ENCODE results near the gene FLT3LG. TPM values are rescaled to one million over a fixed set of nuclear protein-coding genes. Genes with fewer than 3 reads are reported as not detected.

The FLT3LG gene
- total RNA-seq, 1 donor from 2014 or later = 57.6 TPM

- intact Hi-C loops (cut with micrococcal nuclease) = no loop called here
- Mint-ChIP-seq H3K4me3 (no peak overlapping the region), H3K27me3 (peaks cover 88% of the 10 kb centered on the region), H3K27ac (no peak overlapping the region), H3K36me3 (ENCODE audit: low read depth) (no peaks in the 10 kb centered on the region), H3K4me1 (peaks cover 26% of the 10 kb centered on the region), H3K9me3 (no peaks in the 10 kb centered on the region)
- no peak for DNase-seq
Measured at GRCh38 chr19:49434907-49435583, 39.0 kb upstream of the FLT3LG start.

- Mint-ChIP-seq H3K4me1 (peaks cover 27% of the 10 kb centered on the region), H3K9me3 (no peaks in the 10 kb centered on the region), H3K36me3 (ENCODE audit: low read depth) (no peaks in the 10 kb centered on the region), H3K27ac (no peak overlapping the region), H3K27me3 (peaks cover 89% of the 10 kb centered on the region), H3K4me3 (no peak overlapping the region)
- DNase-seq = no peak
- intact Hi-C loops (cut with micrococcal nuclease) = no loop called here
Measured at GRCh38 chr19:49435670-49436069, 38.3 kb upstream of the FLT3LG start.

GRCh38 chr19:49436381-49437017 is 37.5 kb upstream of the FLT3LG start:
- Mint-ChIP-seq H3K9me3 (no peaks in the 10 kb centered on the region), H3K27me3 (peaks cover 89% of the 10 kb centered on the region), H3K4me1 (peaks cover 26% of the 10 kb centered on the region), H3K4me3 (peak overlapping the region; percentile 8), H3K36me3 (ENCODE audit: low read depth) (no peaks in the 10 kb centered on the region), H3K27ac (peak overlapping the region; percentile 35)
- peak; percentile 88 for DNase-seq
- intact Hi-C loops (cut with micrococcal nuclease) = no loop called here

GRCh38 chr19:49437231-49437630 is 36.8 kb upstream of the FLT3LG start:
- intact Hi-C loops (cut with micrococcal nuclease) = no loop called here
- Mint-ChIP-seq H3K27me3 (peaks cover 91% of the 10 kb centered on the region), H3K4me1 (peaks cover 30% of the 10 kb centered on the region), H3K9me3 (no peaks in the 10 kb centered on the region), H3K4me3 (no peak overlapping the region), H3K36me3 (ENCODE audit: low read depth) (no peaks in the 10 kb centered on the region), H3K27ac (no peak overlapping the region)
- no peak for DNase-seq

GRCh38 chr19:49438261-49438660 is 35.8 kb upstream of the FLT3LG start:
- no peak overlapping the region for H3K4me3 Mint-ChIP-seq
- H3K4me1 Mint-ChIP-seq = peaks cover 34% of the 10 kb centered on the region
- no peak for DNase-seq
- H3K27ac Mint-ChIP-seq = no peak overlapping the region
- peaks cover 90% of the 10 kb centered on the region for H3K27me3 Mint-ChIP-seq
- H3K36me3 Mint-ChIP-seq (ENCODE audit: low read depth) = no peaks in the 10 kb centered on the region
- no peaks in the 10 kb centered on the region for H3K9me3 Mint-ChIP-seq
- intact Hi-C loops (cut with micrococcal nuclease) = no loop called here

GRCh38 chr19:49439836-49440235 is 34.2 kb upstream of the FLT3LG start:
- peaks cover 40% of the 10 kb centered on the region for H3K4me1 Mint-ChIP-seq
- no peaks in the 10 kb centered on the region for H3K9me3 Mint-ChIP-seq
- no peak overlapping the region for H3K4me3 Mint-ChIP-seq
- H3K27me3 Mint-ChIP-seq = peaks cover 76% of the 10 kb centered on the region
- intact Hi-C loops (cut with micrococcal nuclease) = loop anchor here (5.0 kb wide), 1 partner anchor 213 kb away; no protein-coding TSS in a partner anchor
- H3K36me3 Mint-ChIP-seq (ENCODE audit: low read depth) = no peaks in the 10 kb centered on the region
- no peak overlapping the region for H3K27ac Mint-ChIP-seq
- no peak for DNase-seq

- Mint-ChIP-seq H3K27ac (no peak overlapping the region), H3K4me3 (peak overlapping the region; percentile 70), H3K9me3 (no peaks in the 10 kb centered on the region), H3K27me3 (peaks cover 68% of the 10 kb centered on the region), H3K36me3 (ENCODE audit: low read depth) (peaks cover 6% of the 10 kb centered on the region), H3K4me1 (peaks cover 43% of the 10 kb centered on the region)
- intact Hi-C loops (cut with micrococcal nuclease) = loop anchor here (5.0 kb wide), 1 partner anchor 213 kb away; no protein-coding TSS in a partner anchor
- no peak for DNase-seq
Measured at GRCh38 chr19:49440439-49441209, 33.4 kb upstream of the FLT3LG start.

- Mint-ChIP-seq H3K36me3 (ENCODE audit: low read depth) (peaks cover 10% of the 10 kb centered on the region), H3K27ac (peak within 1 kb of the TSS; percentile 70), H3K9me3 (no peaks in the 10 kb centered on the region), H3K4me3 (peak within 1 kb of the TSS; percentile 89), H3K27me3 (peaks cover 60% of the 10 kb centered on the region), H3K4me1 (peaks cover 42% of the 10 kb centered on the region)
- intact Hi-C loops (cut with micrococcal nuclease) = loop anchor here (5.0 kb wide), 1 partner anchor 214 kb away; no protein-coding TSS in a partner anchor
- peak; percentile 82 for DNase-seq
Measured at GRCh38 chr19:49441210-49441959, 32.6 kb upstream of the FLT3LG start, which contains the start of gene SLC17A7. SLC17A7 (minus strand) TSS chr19:49441527; CDS start chr19:49441379, 148 bp downstream.

GRCh38 chr19:49441960-49442350 is 32.1 kb upstream of the FLT3LG start:
- H3K4me3 Mint-ChIP-seq = peak overlapping the region; percentile 89
- H3K4me1 Mint-ChIP-seq = peaks cover 41% of the 10 kb centered on the region
- peak overlapping the region; percentile 70 for H3K27ac Mint-ChIP-seq
- no peaks in the 10 kb centered on the region for H3K9me3 Mint-ChIP-seq
- peaks cover 15% of the 10 kb centered on the region for H3K36me3 Mint-ChIP-seq (ENCODE audit: low read depth)
- intact Hi-C loops (cut with micrococcal nuclease) = loop anchor here (2.0 to 5.0 kb wide), 2 partner anchors 21 to 215 kb away; no protein-coding TSS in a partner anchor
- no peak for DNase-seq
- peaks cover 55% of the 10 kb centered on the region for H3K27me3 Mint-ChIP-seq

- Mint-ChIP-seq H3K27me3 (peaks cover 51% of the 10 kb centered on the region), H3K27ac (peak overlapping the region; percentile 60), H3K36me3 (ENCODE audit: low read depth) (peaks cover 15% of the 10 kb centered on the region), H3K4me3 (peak overlapping the region; percentile 89), H3K4me1 (peaks cover 40% of the 10 kb centered on the region), H3K9me3 (no peaks in the 10 kb centered on the region)
- intact Hi-C loops (cut with micrococcal nuclease) = loop anchor here (2.0 to 5.0 kb wide), 2 partner anchors 22 to 215 kb away; no protein-coding TSS in a partner anchor
- DNase-seq = peak; percentile 78
Measured at GRCh38 chr19:49442354-49442753, 31.7 kb upstream of the FLT3LG start.

GRCh38 chr19:49442771-49443365 is 31.1 kb upstream of the FLT3LG start:
- Mint-ChIP-seq H3K27me3 (peaks cover 46% of the 10 kb centered on the region), H3K36me3 (ENCODE audit: low read depth) (peaks cover 17% of the 10 kb centered on the region), H3K27ac (peak overlapping the region; percentile 88), H3K4me1 (peaks cover 40% of the 10 kb centered on the region), H3K9me3 (no peaks in the 10 kb centered on the region), H3K4me3 (peak overlapping the region; percentile 89)
- DNase-seq = peak; percentile 93
- intact Hi-C loops (cut with micrococcal nuclease) = loop anchor here (1.0 to 5.0 kb wide), 5 partner anchors 10 to 216 kb away; partner anchors contain the start of gene ALDH16A1

- peaks cover 22% of the 10 kb centered on the region for H3K36me3 Mint-ChIP-seq (ENCODE audit: low read depth)
- DNase-seq = peak; percentile 98
- peaks cover 39% of the 10 kb centered on the region for H3K27me3 Mint-ChIP-seq
- no peaks in the 10 kb centered on the region for H3K9me3 Mint-ChIP-seq
- H3K27ac Mint-ChIP-seq = peak overlapping the region; percentile 88
- intact Hi-C loops (cut with micrococcal nuclease) = loop anchor here (1.0 to 5.0 kb wide), 5 partner anchors 10 to 216 kb away; partner anchors contain the start of gene ALDH16A1
- peak overlapping the region; percentile 89 for H3K4me3 Mint-ChIP-seq
- H3K4me1 Mint-ChIP-seq = peaks cover 45% of the 10 kb centered on the region
Measured at GRCh38 chr19:49443366-49444099, 30.5 kb upstream of the FLT3LG start.

Data from activated CD4-positive, alpha-beta T cell treated with anti-CD3 and anti-CD28 coated beads, Interleukin-2, amount 10 ng/mL, durations not matched to agents 24 days and 14 days (primary cell).